Measurements from ENCODE around the gene DEFB114.

DEFB114 gene

GRCh38 chr6:49935387-49935786, 28.6 kb downstream of the DEFB114 start:
- no peak for DNase-seq (ENCODE audit: low read depth in 2 of 2)

GRCh38 chr6:49934770-49935169, 29.2 kb downstream of the DEFB114 start:
- no peak for DNase-seq (ENCODE audit: low read depth in 2 of 2)

- no peak for DNase-seq (ENCODE audit: low read depth in 2 of 2)
Measured at GRCh38 chr6:49933526-49933925, 30.4 kb downstream of the DEFB114 start.

- no peak for DNase-seq (ENCODE audit: low read depth in 2 of 2)
Measured at GRCh38 chr6:49929340-49929739, 34.6 kb downstream of the DEFB114 start.

DNA sequence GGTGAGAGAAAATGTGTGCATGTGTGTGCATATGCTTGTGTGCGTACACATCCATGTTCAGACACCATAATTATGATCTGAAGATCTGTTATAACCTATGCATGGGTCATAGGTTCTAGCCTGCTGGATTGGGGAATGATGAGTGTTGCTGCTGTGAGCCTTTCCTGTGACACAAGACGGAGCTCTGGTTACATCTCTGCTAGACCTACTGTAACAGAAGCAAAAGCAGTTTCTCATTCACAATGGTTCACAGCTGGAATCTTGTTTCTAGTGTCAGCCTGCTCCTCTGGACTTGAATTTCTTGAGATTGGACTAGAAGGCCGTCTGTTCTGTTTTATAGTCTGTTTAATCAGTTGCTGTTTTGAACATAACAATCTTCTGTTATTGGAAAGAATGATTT, 40.1 kb downstream of the DEFB114 start:
- DNase-seq (ENCODE audit: low read depth in 2 of 2), result no peak

DNA sequence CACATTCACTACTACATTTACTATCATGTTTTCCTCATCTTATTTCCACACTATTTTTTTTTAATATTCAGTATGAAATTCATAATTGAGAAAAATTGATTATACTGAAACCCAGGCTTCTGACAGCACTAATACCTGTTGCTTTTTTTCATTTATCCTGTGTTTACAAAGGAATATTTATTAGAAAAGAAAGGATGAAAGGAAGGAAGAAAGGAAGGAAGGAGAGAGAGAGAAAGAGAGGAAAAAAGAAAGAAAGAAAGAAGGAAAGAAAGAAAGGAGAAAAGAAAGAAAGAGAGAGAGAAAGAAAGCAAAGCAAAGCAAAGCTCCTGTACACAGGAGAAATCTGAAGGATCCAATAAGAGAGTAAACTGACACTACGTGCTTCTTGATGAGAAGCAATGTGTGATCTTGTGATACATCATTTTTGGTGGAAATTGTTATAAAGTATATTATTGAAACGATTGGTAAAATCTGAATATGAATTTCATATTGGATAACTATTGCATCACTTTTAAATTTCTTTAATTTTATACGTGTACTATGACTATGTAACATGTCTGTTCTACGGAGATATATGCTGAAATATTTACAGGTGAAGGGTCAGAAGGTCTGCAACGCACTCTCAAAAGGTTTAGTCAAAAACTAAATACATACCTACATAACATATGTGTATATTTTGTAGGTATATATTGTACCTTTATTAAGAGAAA, 43.9 kb downstream of the DEFB114 start:
- no peak for DNase-seq (ENCODE audit: low read depth in 2 of 2)

GRCh38 chr6:49919261-49919660, 44.7 kb downstream of the DEFB114 start:
- no peak for DNase-seq (ENCODE audit: low read depth in 2 of 2)

- DNase-seq (ENCODE audit: low read depth in 2 of 2), result no peak
Measured at GRCh38 chr6:49918787-49919186, 45.2 kb downstream of the DEFB114 start.

- DNase-seq (ENCODE audit: low read depth in 2 of 2), result no peak
Measured at GRCh38 chr6:49915035-49915434, 48.9 kb downstream of the DEFB114 start.

- no peak for DNase-seq (ENCODE audit: low read depth in 2 of 2)
Measured at GRCh38 chr6:49913636-49914375, 50.2 kb downstream of the DEFB114 start.

DNA sequence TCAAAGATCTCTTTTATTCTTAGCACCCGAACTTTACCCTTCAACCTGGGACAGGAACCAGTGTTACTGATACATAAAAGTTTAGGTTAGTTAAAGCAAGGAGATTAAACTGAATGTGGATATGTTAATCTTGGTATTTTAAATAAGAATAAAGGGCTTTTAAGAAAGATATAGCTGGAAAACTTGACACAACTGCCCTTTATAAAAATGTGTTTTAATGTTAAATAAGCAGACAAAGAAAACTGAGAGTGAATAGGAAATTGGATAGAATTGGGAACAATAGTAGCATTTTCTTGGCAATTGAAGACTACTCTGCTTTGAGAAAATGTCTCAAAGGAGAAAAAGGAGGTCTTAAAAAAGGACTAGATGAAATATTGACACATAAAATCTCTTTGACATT, 51.8 kb downstream of the DEFB114 start:
- no peak for DNase-seq (ENCODE audit: low read depth in 2 of 2)

DNA sequence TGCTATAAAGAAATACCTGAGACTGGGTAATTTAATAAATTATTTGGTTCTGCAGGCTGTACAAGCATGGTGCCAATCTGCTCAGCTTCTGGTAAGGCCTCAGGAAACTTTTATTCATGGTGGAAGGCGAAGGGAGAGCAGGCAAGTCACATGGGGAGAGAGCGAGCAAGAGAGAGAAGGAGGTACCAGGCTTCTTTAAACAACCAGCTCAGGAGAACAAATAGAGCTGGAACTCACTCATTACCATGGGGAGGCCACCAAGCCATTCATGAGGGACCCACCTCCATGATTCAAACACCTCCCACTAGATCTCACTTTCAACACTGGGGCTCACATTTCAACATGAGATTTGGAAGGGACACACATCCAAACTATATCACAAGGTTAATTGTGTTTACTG, 52.7 kb downstream of the DEFB114 start:
- DNase-seq (ENCODE audit: low read depth in 2 of 2), result no peak
